HUDEP-2 (cell line): ENCODE data around the gene PRKAR1B.
"Not testable (repeated sequence)": the region's sequence is repeated elsewhere in the genome, so short reads cannot be mapped to it uniquely, and the experiment has no call there.

ENCODE experiments used
- DNase-seq, 76 experiments: peaks; one replicate each; lab custom pipeline; 2025; ENCODE audit not compliant: unreplicated experiment in 76 of 76; lab: John Stamatoyannopoulos, UW

The PRKAR1B gene

GRCh38 chr7:651032-651728 lies 75.9 kb downstream of the PRKAR1B start:
- no peak for DNase-seq

- no peak for DNase-seq
These were observed 76.6 kb downstream of the PRKAR1B start for GRCh38 chr7:650339-651031.

GRCh38 chr7:646951-647350 lies 80.1 kb downstream of the PRKAR1B start:
- DNase-seq, result no peak

- no peak for DNase-seq
These were observed 80.6 kb downstream of the PRKAR1B start for GRCh38 chr7:646487-646886.

GRCh38 chr7:645606-646005 lies 81.5 kb downstream of the PRKAR1B start:
- no peak for DNase-seq

- no peak for DNase-seq
These were observed 82.4 kb downstream of the PRKAR1B start for GRCh38 chr7:644381-645305.

GRCh38 chr7:641966-642365 lies 85.1 kb downstream of the PRKAR1B start:
- DNase-seq, result no peak

GRCh38 chr7:641269-641671 lies 85.8 kb downstream of the PRKAR1B start:
- DNase-seq, result no peak

GRCh38 chr7:638256-639011 lies 88.6 kb downstream of the PRKAR1B start:
- no peak for DNase-seq

GRCh38 chr7:637826-638225 lies 89.3 kb downstream of the PRKAR1B start:
- no peak for DNase-seq

GRCh38 chr7:636396-636795 lies 90.7 kb downstream of the PRKAR1B start:
- DNase-seq, result no peak

GRCh38 chr7:635687-636382 lies 91.2 kb downstream of the PRKAR1B start:
- not testable (repeated sequence) for DNase-seq

GRCh38 chr7:635227-635626 lies 91.9 kb downstream of the PRKAR1B start:
- DNase-seq, result no peak

GRCh38 chr7:633381-634018 lies 93.6 kb downstream of the PRKAR1B start:
- DNase-seq, result no peak

GRCh38 chr7:632831-633210 lies 94.3 kb downstream of the PRKAR1B start:
- no peak for DNase-seq

GRCh38 chr7:631964-632830 lies 94.9 kb downstream of the PRKAR1B start:
- no peak for DNase-seq

- DNase-seq, result no peak
These were observed 95.8 kb downstream of the PRKAR1B start for GRCh38 chr7:631291-631711.

- DNase-seq, result no peak
These were observed 96.5 kb downstream of the PRKAR1B start for GRCh38 chr7:630539-630938.

GRCh38 chr7:630111-630511 lies 97.0 kb downstream of the PRKAR1B start:
- no peak for DNase-seq
